ENCODE results near the gene TCEAL7. TPM values are rescaled to one million over a fixed set of nuclear protein-coding genes. Genes with fewer than 3 reads are reported as not detected.
A peak's percentile ranks its signal among the peaks of the same experiment; 100 is the strongest.

Gene TCEAL7
- total RNA-seq, 4 donors from 2014 or later, result 6.1 to 15.9 (median 8.2) TPM

DNA sequence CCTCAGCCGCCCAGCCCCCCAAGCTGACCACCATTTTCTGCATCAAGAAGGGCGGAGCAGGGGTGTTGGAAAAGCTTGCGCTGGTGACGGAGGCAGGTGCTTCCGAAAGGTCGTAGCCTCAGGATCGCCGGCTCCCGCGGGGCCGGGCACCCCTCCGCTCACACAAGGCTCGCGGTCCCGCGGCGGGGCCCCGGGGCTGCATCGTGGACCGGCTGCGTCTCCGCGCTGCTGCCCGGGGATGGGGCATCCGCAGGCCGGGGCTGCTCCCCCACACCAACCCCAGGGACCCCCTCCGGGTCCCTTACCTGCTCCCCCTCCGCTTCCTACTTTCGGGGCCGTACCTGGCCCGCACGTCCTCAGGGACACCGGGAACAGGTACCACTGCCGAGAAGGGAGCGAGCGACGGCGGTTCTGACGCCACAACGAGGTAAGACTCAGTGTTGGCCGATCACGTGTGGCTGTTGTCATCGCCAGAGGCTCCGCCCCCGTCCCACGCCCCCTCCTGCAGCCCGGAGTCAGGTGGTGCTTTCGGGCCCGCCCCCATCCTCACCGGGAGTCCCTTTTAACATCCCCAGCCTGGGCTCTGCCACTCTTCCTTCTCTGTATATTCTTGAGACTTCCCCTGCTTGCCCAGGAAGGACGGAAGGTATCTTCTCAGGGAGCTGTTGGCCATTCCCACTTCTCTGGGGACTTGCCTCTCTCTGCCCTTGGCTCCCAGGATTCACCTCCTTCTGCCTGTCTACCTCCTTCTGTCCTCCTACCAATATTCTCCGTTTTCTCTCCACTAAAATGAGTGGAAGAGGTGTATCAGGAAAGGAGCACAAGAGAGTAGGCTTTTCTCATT is 19.3 kb upstream of the TCEAL7 start, which contains the start of gene BEX2:
TSS of gene BEX2 (minus strand) at position 436 of the 844 bp plus-strand sequence. CDS start 1,014 bp downstream, outside the sequence.
- Histone ChIP-seq H3K4me3 (peak within 1 kb of the TSS; percentile 26 to 58 (median 45)), H3K27ac (peak within 1 kb of the TSS in 1 of 4 donors; percentile 47), H3K9me3 (no peaks in the 10 kb centered on the region), H3K27me3 (peaks cover 0 to 46% of the 10 kb centered on the region in 2 donors), H3K4me1 (peaks cover 0 to 6% (median 0%) of the 10 kb centered on the region in 4 donors), H3K36me3 (no peaks in the 10 kb centered on the region)
- 8 to 43% methylated on average over 8 to 34 of the region's 52 CpGs for whole genome bisulfite sequencing, 2 donors
- TF ChIP-seq EP300 (IDR thresholded peaks at IDR 0.05) (peak in 1 of 2 donors; percentile 43), POLR2A (IDR thresholded peaks at IDR 0.05) (peak in 1 of 2 donors; percentile 36)
- TF ChIP-seq, protein P1, sequence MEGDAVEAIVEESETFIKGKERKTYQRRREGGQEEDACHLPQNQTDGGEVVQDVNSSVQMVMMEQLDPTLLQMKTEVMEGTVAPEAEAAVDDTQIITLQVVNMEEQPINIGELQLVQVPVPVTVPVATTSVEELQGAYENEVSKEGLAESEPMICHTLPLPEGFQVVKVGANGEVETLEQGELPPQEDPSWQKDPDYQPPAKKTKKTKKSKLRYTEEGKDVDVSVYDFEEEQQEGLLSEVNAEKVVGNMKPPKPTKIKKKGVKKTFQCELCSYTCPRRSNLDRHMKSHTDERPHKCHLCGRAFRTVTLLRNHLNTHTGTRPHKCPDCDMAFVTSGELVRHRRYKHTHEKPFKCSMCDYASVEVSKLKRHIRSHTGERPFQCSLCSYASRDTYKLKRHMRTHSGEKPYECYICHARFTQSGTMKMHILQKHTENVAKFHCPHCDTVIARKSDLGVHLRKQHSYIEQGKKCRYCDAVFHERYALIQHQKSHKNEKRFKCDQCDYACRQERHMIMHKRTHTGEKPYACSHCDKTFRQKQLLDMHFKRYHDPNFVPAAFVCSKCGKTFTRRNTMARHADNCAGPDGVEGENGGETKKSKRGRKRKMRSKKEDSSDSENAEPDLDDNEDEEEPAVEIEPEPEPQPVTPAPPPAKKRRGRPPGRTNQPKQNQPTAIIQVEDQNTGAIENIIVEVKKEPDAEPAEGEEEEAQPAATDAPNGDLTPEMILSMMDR (IDR thresholded peaks at IDR 0.05), result no peak
- peak in 1 of 2 donors; percentile 12 for DNase-seq (ENCODE audit: low spot score in 2 of 2)

DNA sequence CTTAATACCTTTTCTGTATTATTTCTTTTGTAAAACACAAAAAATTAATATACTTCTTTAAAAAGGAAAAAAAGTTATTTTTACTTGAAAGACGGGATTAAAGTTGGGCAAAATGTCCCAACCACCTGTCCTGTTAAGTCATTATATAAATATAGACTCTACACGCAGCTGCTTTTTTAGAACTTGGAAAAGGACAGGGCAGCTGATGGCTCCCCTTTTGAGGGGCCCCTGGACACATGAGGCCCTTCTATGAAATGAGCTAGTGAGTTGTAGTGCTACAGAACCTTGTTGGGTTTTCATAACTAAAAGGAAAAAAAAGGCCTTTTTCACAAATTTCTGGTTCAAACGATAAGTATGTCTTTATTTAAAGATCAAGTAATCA is 18.6 kb upstream of the TCEAL7 start:
- Histone ChIP-seq H3K27me3 (peaks cover 0 to 42% of the 10 kb centered on the region in 2 donors), H3K9me3 (no peaks in the 10 kb centered on the region), H3K4me1 (peaks cover 0 to 6% (median 0%) of the 10 kb centered on the region in 4 donors), H3K36me3 (no peaks in the 10 kb centered on the region), H3K27ac (no peak overlapping the region), H3K4me3 (no peak overlapping the region)
- TF ChIP-seq, protein P1 (IDR thresholded peaks at IDR 0.05), result no peak
- TF ChIP-seq EP300 (IDR thresholded peaks at IDR 0.05) (no peak), POLR2A (IDR thresholded peaks at IDR 0.05) (no peak)
- DNase-seq (ENCODE audit: low spot score in 2 of 2), result no peak
- WGBS, 2 donors, result 69 to 74% methylated on average over 3 of the region's 3 CpGs

DNA sequence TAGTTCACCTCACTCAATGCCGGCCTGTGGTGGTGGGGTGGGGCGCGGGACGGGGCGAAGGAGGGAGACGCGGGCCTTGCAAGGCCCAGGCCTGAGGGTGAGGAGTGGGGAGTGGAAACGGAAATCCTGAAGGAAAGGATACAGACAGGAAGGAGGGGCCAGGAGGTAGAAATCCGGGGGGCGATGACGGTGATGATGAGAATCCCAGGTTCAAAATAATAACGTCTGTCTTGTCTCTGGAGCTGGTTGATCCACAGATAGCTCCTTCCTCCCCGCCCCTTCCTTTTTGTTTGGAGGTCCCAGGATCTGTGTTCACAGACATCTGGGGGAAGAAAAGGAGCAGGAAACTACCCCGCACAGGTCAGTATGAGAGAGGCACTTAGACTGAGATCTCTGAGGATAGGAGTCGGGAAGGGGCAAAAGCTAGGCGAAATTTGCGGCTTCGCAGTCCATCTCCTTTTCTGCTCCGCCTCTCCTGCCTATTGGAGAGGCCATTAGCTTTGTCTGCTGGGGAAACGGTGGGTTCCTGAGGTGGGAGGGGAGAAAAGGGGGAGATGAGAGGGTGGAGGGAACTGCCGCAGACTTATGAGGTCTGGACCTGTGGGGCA is 746 bp downstream of the TCEAL7 start:
- TF ChIP-seq POLR2A (IDR thresholded peaks at IDR 0.05) (no peak), EP300 (IDR thresholded peaks at IDR 0.05) (no peak)
- TF ChIP-seq, protein P1 (IDR thresholded peaks at IDR 0.05), result no peak

DNA sequence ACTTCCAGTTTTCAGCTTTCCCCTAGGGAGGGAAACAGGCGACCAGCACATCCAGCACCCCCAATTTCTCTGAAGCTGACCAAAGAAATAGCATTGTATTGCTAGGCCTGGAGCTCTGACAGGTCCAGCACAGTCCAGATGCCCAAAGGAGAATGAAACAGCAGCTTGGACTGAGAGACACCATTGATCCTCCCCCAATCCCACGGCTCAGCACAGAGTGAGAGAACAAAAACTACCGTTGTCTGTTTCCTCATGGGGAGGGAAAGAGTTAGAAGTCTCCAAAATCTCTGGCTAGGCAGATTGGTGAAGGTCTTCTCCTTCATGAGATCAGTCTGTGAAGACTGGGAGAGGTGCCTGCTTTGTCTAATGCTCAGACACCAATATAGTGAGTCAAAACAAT is 8.6 kb downstream of the TCEAL7 start:
- 20 to 32% methylated on average over 1 to 3 of the region's 3 CpGs for WGBS, 2 donors
- Histone ChIP-seq H3K36me3 (no peaks in the 10 kb centered on the region), H3K4me1 (no peaks in the 10 kb centered on the region), H3K4me3 (no peak overlapping the region), H3K27me3 (peaks cover 0 to 32% of the 10 kb centered on the region in 2 donors), H3K9me3 (no peaks in the 10 kb centered on the region), H3K27ac (no peak overlapping the region)
- TF ChIP-seq EP300 (IDR thresholded peaks at IDR 0.05) (no peak), POLR2A (IDR thresholded peaks at IDR 0.05) (no peak)
- TF ChIP-seq, protein P1 (IDR thresholded peaks at IDR 0.05), result no peak
- no peak for DNase-seq (ENCODE audit: low spot score in 2 of 2)

More for the DNA sequence above, 746 bp downstream of the TCEAL7 start:
- Histone ChIP-seq H3K9me3 (no peaks in the 10 kb centered on the region), H3K36me3 (no peaks in the 10 kb centered on the region), H3K4me3 (peak overlapping the region; percentile 12 to 48 (median 24)), H3K27ac (peak overlapping the region in 3 of 4 donors; percentile 54 to 79 (median 61)), H3K4me1 (no peaks in the 10 kb centered on the region), H3K27me3 (peaks cover 0 to 23% of the 10 kb centered on the region in 2 donors)
- no peak for DNase-seq (ENCODE audit: low spot score in 2 of 2)
- 2 to 32% methylated on average over 20 to 21 of the region's 21 CpGs for WGBS, 2 donors

DNA sequence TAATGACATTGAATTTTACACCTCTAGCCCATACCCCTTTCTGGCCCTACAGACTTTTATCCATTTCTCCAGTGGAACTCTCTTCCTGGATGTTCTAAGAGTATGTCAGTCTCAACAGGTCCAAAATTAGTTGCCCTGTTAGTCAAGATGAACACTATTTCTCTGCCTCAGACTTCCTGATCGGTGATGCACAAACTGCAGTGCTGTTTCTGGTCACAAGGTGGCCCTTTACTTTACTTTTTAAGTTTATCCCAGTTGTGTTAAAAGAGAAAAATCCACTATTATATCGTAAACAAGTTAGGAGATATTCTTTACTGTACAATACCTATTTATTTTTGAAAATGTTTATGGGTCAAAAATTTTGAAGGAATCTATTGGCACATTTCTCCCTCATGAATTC is 13.1 kb downstream of the TCEAL7 start:
- no peaks in the 10 kb centered on the region for H3K9me3 ChIP-seq
- H3K27me3 ChIP-seq, result peaks cover 0 to 48% of the 10 kb centered on the region in 2 donors
- no peak overlapping the region for H3K4me3 ChIP-seq
- TF ChIP-seq EP300 (IDR thresholded peaks at IDR 0.05), result no peak
- TF ChIP-seq, protein P1 (IDR thresholded peaks at IDR 0.05), result peak; percentile 50 to 65 (median 61)
- H3K4me1 ChIP-seq, result no peaks in the 10 kb centered on the region
- no peak overlapping the region for H3K27ac ChIP-seq
- 0 to 16% methylated on average over 2 of the region's 2 CpGs for WGBS, 2 donors
- peak; percentile 17 to 72 for DNase-seq (ENCODE audit: low spot score in 2 of 2)
- H3K36me3 ChIP-seq, result no peaks in the 10 kb centered on the region

All from tibial nerve (tissue), 4 donors.